Neural cell (in vitro differentiated cells): ENCODE data around the gene PTPN5. TPM values are rescaled to one million over a fixed set of nuclear protein-coding genes. Genes with fewer than 3 reads are reported as not detected.

Source experiments
- H2AFZ ChIP-seq: fragments of 200-600, 300-800 bp; sonication (generic), shearing (Covaris generic); 2 replicates; pipeline ENCODE4 v1.6.0; 2014; ENCODE audit warnings: low read depth, mild to moderate bottlenecking, antibody characterized with exemption, low read length, moderate library complexity
- H3F3A ChIP-seq: fragments of 200-600 bp; shearing (Covaris generic); 2 replicates; pipeline ENCODE4 v1.6.1; 2016; ENCODE audit warnings: mild to moderate bottlenecking, moderate library complexity, mixed read lengths, antibody characterized with exemption, low read length; ENCODE audit not compliant: insufficient read depth, poor library complexity, severe bottlenecking
- H3K27ac ChIP-seq: fragments of 200-600, 300-800 bp; sonication (generic), shearing (Covaris generic); 2 replicates; pipeline ENCODE4 v1.5.1; 2014; ENCODE audit warnings: mild to moderate bottlenecking, low read length, moderate library complexity
- H3K27me3 ChIP-seq: fragments of 300-800, 200-600 bp; sonication (generic), shearing (Covaris generic); 2 replicates; pipeline ENCODE4 v1.6.0; 2014; ENCODE audit warnings: mild to moderate bottlenecking, low read depth, low read length, moderate library complexity; ENCODE audit not compliant: insufficient read depth
- H3K36me3 ChIP-seq: fragments of 300-800, 200-600 bp; sonication (generic), shearing (Covaris generic); 2 replicates; pipeline ENCODE4 v1.5.1; 2014; ENCODE audit warnings: mild to moderate bottlenecking, antibody characterized with exemption, low read length, moderate library complexity; ENCODE audit not compliant: insufficient read depth
- H3K4me2 ChIP-seq: fragments of 300-800, 200-600 bp; sonication (generic), shearing (Covaris generic); 2 replicates; pipeline ENCODE4 v1.6.0; 2014; ENCODE audit warnings: mild to moderate bottlenecking, low read length
- H3K4me3 ChIP-seq: fragments of 300-800, 200-600 bp; sonication (generic), shearing (Covaris generic); 2 replicates; pipeline ENCODE4 v1.5.1; 2014; ENCODE audit warnings: mild to moderate bottlenecking, low read length, moderate library complexity
- H3K79me2 ChIP-seq: fragments of 200-600 bp; shearing (Covaris generic); replicated peaks from 2 replicates; pipeline ENCODE4 v1.6.0; 2014; ENCODE audit warnings: mild to moderate bottlenecking, low read length, moderate library complexity; ENCODE audit not compliant: insufficient read depth
- H3K9ac ChIP-seq: fragments of 300-800, 200-600 bp; sonication (generic), shearing (Covaris generic); 2 replicates; pipeline ENCODE4 v1.6.1; 2016; ENCODE audit warnings: mild to moderate bottlenecking, low read length, mixed read lengths
- H3K9me2 ChIP-seq: fragments of 200-600 bp; shearing (Covaris generic); 2 replicates; pipeline ENCODE4 v1.6.1; 2016; ENCODE audit warnings: mild to moderate bottlenecking, low read length, mixed read lengths; ENCODE audit not compliant: insufficient read depth
- H3K9me3 ChIP-seq: fragments of 200-600, 300-800 bp; sonication (generic), shearing (Covaris generic); 2 replicates; pipeline ENCODE4 v1.6.1; 2016; ENCODE audit warnings: mild to moderate bottlenecking, mixed run types, low read length, moderate library complexity, mixed read lengths
- H4K20me1 ChIP-seq: fragments of 200-600 bp; shearing (Covaris generic); 2 replicates; pipeline ENCODE4 v1.6.1; 2016; ENCODE audit warnings: mild to moderate bottlenecking, mixed run types; ENCODE audit not compliant: insufficient read depth
- CTCF ChIP-seq: fragments of 450-650 bp; IDR thresholded peaks from 2 replicates; pipeline ENCODE4 v1.5.1; 2014; ENCODE audit warnings: antibody characterized with exemption, mild to moderate bottlenecking, moderate library complexity; ENCODE audit not compliant: poor library complexity, severe bottlenecking
- EP300 ChIP-seq: fragments of 450-650 bp; conservative IDR thresholded peaks from 2 replicates; pipeline ENCODE4 v1.6.1; 2014; ENCODE audit warnings: antibody characterized with exemption, mild to moderate bottlenecking, moderate library complexity; ENCODE audit not compliant: poor library complexity, severe bottlenecking
- EZH2 ChIP-seq: fragments of 200-600, 300-800 bp; shearing (Covaris generic), sonication (generic); IDR thresholded peaks from 2 replicates; pipeline ENCODE4 v1.6.1; 2014; ENCODE audit warnings: antibody characterized with exemption, low read length, borderline replicate concordance, mild to moderate bottlenecking; ENCODE audit not compliant: insufficient read depth, poor library complexity, severe bottlenecking
- MXI1 ChIP-seq: fragments of 450-650 bp; conservative IDR thresholded peaks from 2 replicates; pipeline ENCODE4 v1.6.1; 2014; ENCODE audit warnings: antibody characterized with exemption, mild to moderate bottlenecking; ENCODE audit not compliant: poor library complexity, severe bottlenecking
- POLR2AphosphoS5 ChIP-seq: IDR thresholded peaks from 2 replicates; pipeline ENCODE4 v1.6.1; 2012
- RAD21 ChIP-seq: fragments of 450-650 bp; conservative IDR thresholded peaks from 2 replicates; pipeline ENCODE4 v1.6.1; 2014; ENCODE audit warnings: antibody characterized with exemption, mild to moderate bottlenecking, moderate library complexity
- SMC3 ChIP-seq: fragments of 450-650 bp; conservative IDR thresholded peaks from 2 replicates; pipeline ENCODE4 v1.6.1; 2014; ENCODE audit warnings: antibody characterized with exemption, mild to moderate bottlenecking, moderate library complexity; ENCODE audit not compliant: poor library complexity
- TAF1 ChIP-seq: IDR thresholded peaks from 2 replicates; pipeline ENCODE4 v1.6.1; 2012; ENCODE audit warnings: low read depth
- polyA plus RNA-seq: library from polyadenylated mRNA; depleted of rRNA; stranded (reverse); fragments of >200 nt; gene quantifications from 2 replicates; pipeline ENCODE4 v1.2.3, GENCODE V29; 2014
- TF ChIP-seq, protein P1 (sequence below): IDR thresholded peaks from 2 replicates; pipeline ENCODE4 v1.6.1; 2012; ENCODE audit warnings: borderline replicate concordance

PTPN5 gene
- polyA plus RNA-seq, 1 donor from 2014 or later = 122 TPM

GRCh38 chr11:18774801-18775200, 16.8 kb downstream of the PTPN5 start:
- H3K9me2 ChIP-seq = no peaks in the 10 kb centered on the region
- no peaks in the 10 kb centered on the region for H3K36me3 ChIP-seq
- no peak overlapping the region for H3K27ac ChIP-seq
- TF ChIP-seq MXI1 (no peak), CTCF (no peak), POLR2AphosphoS5 (no peak), EP300 (no peak), SMC3 (no peak), EZH2 (no peak), RAD21 (no peak), TAF1 (no peak)
- TF ChIP-seq, protein P1, sequence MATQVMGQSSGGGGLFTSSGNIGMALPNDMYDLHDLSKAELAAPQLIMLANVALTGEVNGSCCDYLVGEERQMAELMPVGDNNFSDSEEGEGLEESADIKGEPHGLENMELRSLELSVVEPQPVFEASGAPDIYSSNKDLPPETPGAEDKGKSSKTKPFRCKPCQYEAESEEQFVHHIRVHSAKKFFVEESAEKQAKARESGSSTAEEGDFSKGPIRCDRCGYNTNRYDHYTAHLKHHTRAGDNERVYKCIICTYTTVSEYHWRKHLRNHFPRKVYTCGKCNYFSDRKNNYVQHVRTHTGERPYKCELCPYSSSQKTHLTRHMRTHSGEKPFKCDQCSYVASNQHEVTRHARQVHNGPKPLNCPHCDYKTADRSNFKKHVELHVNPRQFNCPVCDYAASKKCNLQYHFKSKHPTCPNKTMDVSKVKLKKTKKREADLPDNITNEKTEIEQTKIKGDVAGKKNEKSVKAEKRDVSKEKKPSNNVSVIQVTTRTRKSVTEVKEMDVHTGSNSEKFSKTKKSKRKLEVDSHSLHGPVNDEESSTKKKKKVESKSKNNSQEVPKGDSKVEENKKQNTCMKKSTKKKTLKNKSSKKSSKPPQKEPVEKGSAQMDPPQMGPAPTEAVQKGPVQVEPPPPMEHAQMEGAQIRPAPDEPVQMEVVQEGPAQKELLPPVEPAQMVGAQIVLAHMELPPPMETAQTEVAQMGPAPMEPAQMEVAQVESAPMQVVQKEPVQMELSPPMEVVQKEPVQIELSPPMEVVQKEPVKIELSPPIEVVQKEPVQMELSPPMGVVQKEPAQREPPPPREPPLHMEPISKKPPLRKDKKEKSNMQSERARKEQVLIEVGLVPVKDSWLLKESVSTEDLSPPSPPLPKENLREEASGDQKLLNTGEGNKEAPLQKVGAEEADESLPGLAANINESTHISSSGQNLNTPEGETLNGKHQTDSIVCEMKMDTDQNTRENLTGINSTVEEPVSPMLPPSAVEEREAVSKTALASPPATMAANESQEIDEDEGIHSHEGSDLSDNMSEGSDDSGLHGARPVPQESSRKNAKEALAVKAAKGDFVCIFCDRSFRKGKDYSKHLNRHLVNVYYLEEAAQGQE = no peak
- H3F3A ChIP-seq = no peaks in the 10 kb centered on the region
- H3K9me3 ChIP-seq = no peaks in the 10 kb centered on the region
- H3K79me2 ChIP-seq = no peaks in the 10 kb centered on the region
- no peak overlapping the region for H3K4me3 ChIP-seq
- no peak overlapping the region for H3K9ac ChIP-seq
- H3K27me3 ChIP-seq = no peaks in the 10 kb centered on the region
- H3K4me2 ChIP-seq = no peak overlapping the region
- no peaks in the 10 kb centered on the region for H4K20me1 ChIP-seq
- no peak overlapping the region for H2AFZ ChIP-seq

DNA sequence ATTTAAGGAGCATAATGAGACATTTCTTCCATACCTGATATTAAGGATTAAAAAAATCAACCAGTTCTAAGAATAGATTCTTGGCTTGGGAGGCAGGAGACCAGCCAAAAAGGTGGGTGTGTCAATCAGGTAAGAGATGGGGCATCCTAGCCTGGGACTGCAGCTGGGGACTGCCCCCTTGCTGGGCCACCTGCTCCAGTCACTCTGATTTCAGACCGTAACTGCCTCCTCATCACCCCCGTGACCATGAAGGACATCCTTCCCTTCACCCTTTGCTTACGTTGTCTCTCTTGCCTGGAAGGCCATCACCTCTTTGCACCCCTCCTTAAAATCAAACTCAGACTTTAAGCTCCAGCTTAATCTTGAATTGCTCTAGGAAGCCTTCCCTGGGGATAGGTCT, 17.9 kb downstream of the PTPN5 start:
- Histone ChIP-seq H3K27ac (no peak overlapping the region), H2AFZ (no peak overlapping the region), H3K27me3 (no peaks in the 10 kb centered on the region), H3K9me3 (no peaks in the 10 kb centered on the region), H4K20me1 (no peaks in the 10 kb centered on the region), H3K9me2 (no peaks in the 10 kb centered on the region), H3K9ac (no peak overlapping the region), H3K79me2 (no peaks in the 10 kb centered on the region), H3K36me3 (no peaks in the 10 kb centered on the region), H3K4me3 (no peak overlapping the region), H3F3A (no peaks in the 10 kb centered on the region), H3K4me2 (no peak overlapping the region)
- TF ChIP-seq TAF1 = no peak
- TF ChIP-seq EP300 = no peak
- TF ChIP-seq RAD21 = no peak

DNA sequence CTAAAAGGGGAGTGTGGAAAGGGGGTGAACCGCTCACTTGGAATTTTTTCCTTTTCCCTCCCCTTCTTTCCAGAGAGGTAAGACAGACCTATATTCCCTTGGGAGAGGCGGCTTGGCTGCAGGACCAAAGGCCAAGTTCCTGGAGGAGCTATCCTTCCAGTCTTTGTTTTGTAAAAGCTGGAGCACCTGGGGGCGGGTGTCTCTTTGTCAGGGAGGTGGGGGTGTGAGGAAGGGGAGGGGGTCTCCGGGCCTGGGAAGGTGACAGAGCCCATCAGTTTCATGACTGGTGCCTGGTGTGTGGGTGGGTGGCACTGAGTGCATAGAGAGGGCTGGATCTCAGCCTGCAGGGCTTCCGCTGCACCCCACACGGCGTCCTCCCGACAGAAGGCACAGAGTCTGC, 18.5 kb downstream of the PTPN5 start:
- Histone ChIP-seq H3K79me2 (no peaks in the 10 kb centered on the region), H3K36me3 (no peaks in the 10 kb centered on the region), H3K9me3 (no peaks in the 10 kb centered on the region), H3K4me2 (no peak overlapping the region), H3F3A (no peaks in the 10 kb centered on the region), H2AFZ (no peak overlapping the region), H3K27ac (no peak overlapping the region), H3K9me2 (no peaks in the 10 kb centered on the region), H3K9ac (no peak overlapping the region), H3K27me3 (no peaks in the 10 kb centered on the region), H3K4me3 (no peak overlapping the region), H4K20me1 (no peaks in the 10 kb centered on the region)
- TF ChIP-seq CTCF = no peak
- TF ChIP-seq POLR2AphosphoS5 = no peak
- TF ChIP-seq SMC3 = no peak
- TF ChIP-seq, protein P1 = no peak
- TF ChIP-seq EZH2 = no peak
- no peak for TF ChIP-seq MXI1
- TF ChIP-seq EP300 = no peak
- no peak for TF ChIP-seq RAD21
- TF ChIP-seq TAF1 = no peak
